GM12801 (cell line): ENCODE results near the gene PLK5.

Experiments used
- TF ChIP-seq, protein P1 (sequence below): IDR thresholded peaks from one replicate; pipeline ENCODE4 v1.5.1; 2011; ENCODE audit warnings: control low read depth; ENCODE audit not compliant: insufficient read length; ENCODE audit errors: extremely low read depth

The PLK5 gene

DNA sequence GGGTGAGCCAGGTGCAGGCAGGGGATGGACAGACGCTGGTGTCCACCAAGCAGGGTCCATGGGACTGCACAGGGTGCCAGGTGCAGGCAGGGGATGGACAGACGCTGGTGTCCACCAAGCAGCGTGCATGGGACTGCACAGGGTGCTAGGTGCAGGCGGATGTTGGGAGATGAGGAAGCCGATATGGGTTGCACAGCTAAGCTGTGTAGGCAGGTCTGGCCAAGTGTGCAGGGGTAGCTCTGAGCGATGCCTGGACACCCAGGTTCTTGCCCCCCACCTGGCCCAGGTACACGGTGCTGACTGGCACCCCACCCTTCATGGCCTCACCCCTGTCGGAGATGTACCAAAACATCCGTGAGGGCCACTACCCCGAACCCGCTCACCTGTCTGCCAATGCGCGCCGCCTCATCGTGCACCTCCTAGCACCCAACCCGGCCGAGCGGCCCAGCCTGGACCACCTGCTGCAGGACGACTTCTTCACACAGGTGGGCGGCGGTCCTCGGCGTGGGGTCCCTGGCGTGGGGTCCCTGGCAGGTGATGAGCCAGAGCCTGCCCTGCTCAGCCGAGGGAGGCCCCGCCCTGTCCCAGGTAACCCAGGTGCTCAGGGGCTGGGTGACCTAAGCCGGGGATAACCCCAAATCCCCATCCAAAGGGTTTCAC lies 3.9 kb downstream of the PLK5 start:
- TF ChIP-seq, protein P1, sequence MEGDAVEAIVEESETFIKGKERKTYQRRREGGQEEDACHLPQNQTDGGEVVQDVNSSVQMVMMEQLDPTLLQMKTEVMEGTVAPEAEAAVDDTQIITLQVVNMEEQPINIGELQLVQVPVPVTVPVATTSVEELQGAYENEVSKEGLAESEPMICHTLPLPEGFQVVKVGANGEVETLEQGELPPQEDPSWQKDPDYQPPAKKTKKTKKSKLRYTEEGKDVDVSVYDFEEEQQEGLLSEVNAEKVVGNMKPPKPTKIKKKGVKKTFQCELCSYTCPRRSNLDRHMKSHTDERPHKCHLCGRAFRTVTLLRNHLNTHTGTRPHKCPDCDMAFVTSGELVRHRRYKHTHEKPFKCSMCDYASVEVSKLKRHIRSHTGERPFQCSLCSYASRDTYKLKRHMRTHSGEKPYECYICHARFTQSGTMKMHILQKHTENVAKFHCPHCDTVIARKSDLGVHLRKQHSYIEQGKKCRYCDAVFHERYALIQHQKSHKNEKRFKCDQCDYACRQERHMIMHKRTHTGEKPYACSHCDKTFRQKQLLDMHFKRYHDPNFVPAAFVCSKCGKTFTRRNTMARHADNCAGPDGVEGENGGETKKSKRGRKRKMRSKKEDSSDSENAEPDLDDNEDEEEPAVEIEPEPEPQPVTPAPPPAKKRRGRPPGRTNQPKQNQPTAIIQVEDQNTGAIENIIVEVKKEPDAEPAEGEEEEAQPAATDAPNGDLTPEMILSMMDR, result no peak

DNA sequence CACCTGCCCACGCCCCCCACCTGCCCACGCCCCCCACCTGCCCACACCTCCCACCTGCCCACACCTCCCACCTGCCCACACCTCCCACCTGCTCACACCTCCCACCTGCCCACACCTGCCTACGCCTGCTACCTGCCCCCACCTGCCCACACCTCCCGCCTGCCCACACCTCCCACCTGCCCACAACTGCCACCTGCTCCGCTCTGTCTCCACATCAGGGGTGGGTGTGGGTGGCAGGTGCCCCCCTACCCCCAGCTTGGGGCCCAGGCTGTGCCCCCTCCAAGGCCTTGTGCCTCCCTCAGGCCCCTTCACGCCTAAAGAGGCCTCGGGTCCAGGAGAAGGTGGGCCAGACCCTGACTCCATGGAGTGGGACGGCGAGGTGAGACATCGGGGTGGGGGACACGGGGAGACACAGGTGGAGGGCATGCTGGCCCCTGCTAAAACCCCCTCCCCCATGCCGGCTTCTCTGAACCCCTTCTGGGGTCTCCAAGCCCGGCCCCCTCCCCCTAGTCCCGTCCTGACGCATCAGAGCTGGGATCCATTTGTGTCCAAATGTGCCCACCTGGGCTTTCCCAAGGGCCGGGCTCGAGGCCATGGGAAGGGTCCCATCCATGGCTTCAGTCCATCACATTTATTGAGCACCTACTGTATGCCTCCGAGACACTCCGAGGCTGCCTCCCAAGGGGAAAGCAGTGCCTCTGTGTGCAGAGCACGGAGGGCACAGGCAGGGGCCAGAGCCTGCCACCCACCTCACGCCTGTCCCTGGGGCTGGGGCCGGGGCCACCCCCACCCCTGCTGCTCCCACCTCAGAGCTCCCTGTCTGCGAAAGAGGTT lies 4.9 kb downstream of the PLK5 start:
- TF ChIP-seq, protein P1, result no peak

DNA sequence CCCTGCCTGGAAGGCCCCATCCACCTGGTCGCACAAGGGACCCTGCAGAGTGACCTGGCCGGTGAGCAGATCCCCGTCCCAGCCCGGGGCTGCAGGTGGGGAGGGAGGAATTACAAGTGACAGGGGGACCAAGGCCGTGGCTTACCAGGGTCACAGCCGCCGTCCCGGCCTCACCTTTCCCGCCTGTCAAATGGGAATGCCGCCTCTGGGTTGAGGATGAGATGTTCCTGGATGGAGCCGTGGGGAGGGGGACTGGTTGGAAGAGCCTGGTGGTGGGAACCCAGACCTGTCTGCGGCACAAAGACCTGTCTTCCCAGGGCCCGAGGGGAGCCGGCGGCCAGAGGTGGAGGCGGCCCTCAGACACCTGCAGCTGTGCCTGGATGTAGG lies 5.5 kb downstream of the PLK5 start:
- TF ChIP-seq, protein P1, result no peak

DNA sequence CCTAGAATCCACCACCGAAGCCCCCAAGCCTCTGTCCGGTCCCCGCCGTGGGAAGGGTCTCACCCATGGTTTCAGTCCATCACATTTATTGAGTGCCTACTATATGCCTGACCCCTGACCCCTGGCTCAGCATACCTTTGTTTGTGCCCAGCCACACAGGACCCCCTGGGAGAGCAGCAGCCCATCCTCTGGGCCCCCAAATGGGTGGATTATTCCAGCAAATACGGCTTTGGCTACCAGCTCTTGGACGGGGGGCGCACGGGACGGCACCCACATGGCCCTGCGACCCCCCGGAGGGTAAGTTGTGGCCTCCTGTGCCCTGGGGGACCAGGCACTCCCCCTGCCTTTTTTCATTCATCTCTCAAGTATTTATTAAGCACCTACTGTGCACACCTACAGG lies 7.7 kb downstream of the PLK5 start:
- TF ChIP-seq, protein P1, result no peak

DNA sequence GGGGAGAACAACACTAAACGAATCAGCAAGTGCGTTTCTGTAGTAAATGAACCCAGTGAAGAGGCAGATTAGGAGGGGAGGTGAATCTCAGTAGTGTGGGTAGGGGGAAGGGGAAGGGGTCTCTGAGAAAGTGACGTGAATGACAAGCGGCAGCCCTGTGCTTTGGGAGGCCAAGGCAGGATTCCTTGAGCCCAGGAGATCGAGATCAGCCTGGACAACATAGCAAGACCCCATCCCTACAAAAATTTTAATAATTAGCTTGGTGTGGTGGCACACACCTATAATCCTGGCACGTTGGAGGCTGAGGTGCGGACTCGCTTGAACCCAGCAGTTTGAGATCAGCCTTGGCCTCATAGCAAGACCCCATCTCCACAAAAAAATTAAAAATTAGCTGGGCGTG lies 8.1 kb downstream of the PLK5 start:
- TF ChIP-seq, protein P1, result no peak

DNA sequence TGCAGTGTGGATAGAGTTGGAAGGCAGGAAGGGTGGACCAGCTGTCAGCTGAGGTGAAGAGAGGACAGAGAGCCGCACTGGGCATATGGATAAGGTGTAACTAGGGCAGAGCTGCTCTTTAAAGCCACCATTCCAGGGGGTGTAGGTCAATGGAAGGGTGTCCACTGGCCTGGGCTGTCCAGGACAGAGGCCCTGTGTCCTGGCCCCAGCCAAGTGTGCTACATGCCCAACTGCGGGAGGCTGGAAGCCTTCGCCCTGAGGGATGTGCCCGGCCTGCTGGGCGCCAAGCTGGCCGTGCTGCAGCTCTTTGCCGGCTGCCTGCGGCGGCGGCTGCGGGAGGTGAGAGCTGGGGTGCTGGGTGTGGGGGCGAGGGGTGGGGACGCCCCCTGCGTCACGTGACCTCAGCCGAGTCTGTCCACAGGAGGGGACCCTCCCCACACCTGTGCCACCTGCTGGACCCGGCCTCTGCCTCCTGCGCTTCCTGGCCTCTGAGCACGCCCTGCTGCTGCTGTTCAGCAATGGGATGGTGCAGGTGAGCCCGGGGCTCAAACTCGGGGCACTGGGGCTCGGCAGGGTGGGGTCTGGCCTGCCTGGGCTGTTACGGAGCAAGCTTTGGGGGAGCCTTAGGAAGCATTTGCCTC lies 9.8 kb downstream of the PLK5 start:
- TF ChIP-seq, protein P1, result no peak

DNA sequence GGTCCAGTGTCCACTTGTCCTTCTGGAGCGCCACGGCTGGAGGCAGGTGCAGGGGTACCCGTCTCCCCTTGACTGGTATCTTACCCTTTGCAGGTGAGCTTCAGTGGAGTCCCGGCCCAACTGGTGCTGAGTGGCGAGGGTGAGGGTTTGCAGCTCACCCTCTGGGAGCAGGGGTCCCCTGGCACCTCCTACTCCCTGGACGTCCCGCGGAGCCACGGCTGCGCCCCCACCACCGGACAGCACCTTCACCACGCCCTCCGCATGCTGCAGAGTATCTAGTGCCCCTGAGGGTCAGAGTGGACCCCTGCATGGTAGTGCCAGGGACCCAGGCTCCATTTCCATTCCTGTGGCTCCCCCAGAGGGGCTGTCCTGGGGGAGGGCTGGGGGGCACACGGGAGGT lies 11.1 kb downstream of the PLK5 start:
- TF ChIP-seq, protein P1, result no peak
